ENCODE data around the gene RCL1. TPM values are rescaled to one million over a fixed set of nuclear protein-coding genes. Genes with fewer than 3 reads are reported as not detected.
A peak's percentile ranks its signal among the peaks of the same experiment; 100 is the strongest.
"Not testable (repeated sequence)": the region's sequence is repeated elsewhere in the genome, so short reads cannot be mapped to it uniquely, and the experiment has no call there.

Gene RCL1
- total RNA-seq, 1 experiment from 2014 or later: 52.2 TPM

- ATAC-seq (no peak), DNase-seq (no peak)
- intact Hi-C loops (cut with micrococcal nuclease): no loop called here
- no peaks in the 10 kb centered on the region for H3K9me3 ChIP-seq (ENCODE audit: low read length)
- H3K27me3 ChIP-seq (ENCODE audit: low read length): no peaks in the 10 kb centered on the region
- H3K9ac ChIP-seq (ENCODE audit: low read length): peak overlapping the region; percentile 97
- peaks cover 9% of the 10 kb centered on the region; the same call in 1 of the 2 replicates for H3K4me1 ChIP-seq (ENCODE audit: insufficient read depth, low read length)
- peak overlapping the region; percentile 91 for H3K4me2 ChIP-seq (ENCODE audit: low read length)
- H3F3A ChIP-seq (ENCODE audit: low read length, unreplicated experiment): no peaks in the 10 kb centered on the region
- POLR2A ChIA-PET (ENCODE audit: unreplicated experiment): interaction anchor here (0.6 to 0.7 kb wide), 2 partner anchors 8 to 99 kb away, joined by 8 to 13 read pairs; no protein-coding TSS in a partner anchor
- TF ChIP-seq EZH2phosphoT487 (IDR thresholded peaks at IDR 0.05; ENCODE audit: borderline replicate concordance, low read length) (no peak), CTCF (conservative IDR thresholded peaks at IDR 0.05; ENCODE audit: low read depth, low read length) (no peak), EZH2 (IDR thresholded peaks at IDR 0.05; ENCODE audit: low read length, unreplicated experiment) (no peak)
- H3K27ac ChIP-seq (ENCODE audit: low read length): peak overlapping the region; percentile 69; the same call in 1 of the 2 replicates
- CTCF ChIA-PET: interaction anchor here (0.6 kb wide), 1 partner anchor 54 kb away, joined by 3 read pairs; no protein-coding TSS in a partner anchor
- peak overlapping the region; percentile 81 for H3K4me3 ChIP-seq (ENCODE audit: low read length)
- peaks cover 42% of the 10 kb centered on the region for H4K20me1 ChIP-seq (ENCODE audit: low read length)
- H3K36me3 ChIP-seq (ENCODE audit: low read depth, low read length): no peaks in the 10 kb centered on the region
- no peaks in the 10 kb centered on the region for H3K9me2 ChIP-seq (replicated peaks; ENCODE audit: low read length)
- peaks cover 60% of the 10 kb centered on the region for H3K79me2 ChIP-seq (ENCODE audit: low read length)
- TSS peak; percentile 33 for BruUV-seq (replicated peaks)
- peak overlapping the region; percentile 86; the same call in 1 of the 2 replicates for H2AFZ ChIP-seq (ENCODE audit: low read length)
These were observed 983 bp downstream of the RCL1 start for GRCh38 chr9:4793459-4794395.

- no peak for TF ChIP-seq CTCF (conservative IDR thresholded peaks at IDR 0.05; ENCODE audit: low read depth, low read length)
- TF ChIP-seq EZH2 (IDR thresholded peaks at IDR 0.05; ENCODE audit: low read length, unreplicated experiment): no peak
- no peak for TF ChIP-seq EZH2phosphoT487 (IDR thresholded peaks at IDR 0.05; ENCODE audit: borderline replicate concordance, low read length)
- ChIA-PET CTCF (no interaction called here), POLR2A (ENCODE audit: unreplicated experiment) (interaction anchor here (0.7 kb wide), 1 partner anchor 9 kb away, joined by 13 read pairs; no protein-coding TSS in a partner anchor)
These were observed 1.9 kb downstream of the RCL1 start for GRCh38 chr9:4794691-4795090.

GRCh38 chr9:4795108-4795507 is 2.4 kb downstream of the RCL1 start:
- POLR2A ChIA-PET (ENCODE audit: unreplicated experiment); H2AFZ ChIP-seq (ENCODE audit: low read length); H3K9ac ChIP-seq (ENCODE audit: low read length); H3K36me3 ChIP-seq (ENCODE audit: low read depth, low read length); H3K9me3 ChIP-seq (ENCODE audit: low read length); CTCF ChIA-PET; ATAC-seq; BruUV-seq (replicated peaks); H3K27me3 ChIP-seq (ENCODE audit: low read length); H3K9me2 ChIP-seq (replicated peaks; ENCODE audit: low read length); H3K4me1 ChIP-seq (ENCODE audit: insufficient read depth, low read length); H3K27ac ChIP-seq (ENCODE audit: low read length); H3F3A ChIP-seq (ENCODE audit: low read length, unreplicated experiment); DNase-seq: not testable (repeated sequence)
- Histone ChIP-seq H3K79me2 (ENCODE audit: low read length) (peaks cover 74% of the 10 kb centered on the region), H4K20me1 (ENCODE audit: low read length) (peaks cover 42% of the 10 kb centered on the region), H3K4me3 (ENCODE audit: low read length) (peak overlapping the region; percentile 81), H3K4me2 (ENCODE audit: low read length) (peak overlapping the region; percentile 91)
- intact Hi-C loops (cut with micrococcal nuclease): loop anchor here (5.0 kb wide), 2 partner anchors 33 to 37 kb away; no protein-coding TSS in a partner anchor

More at GRCh38 chr9:4794691-4795090, 1.9 kb downstream of the RCL1 start:
- no peaks in the 10 kb centered on the region for H3K36me3 ChIP-seq (ENCODE audit: low read depth, low read length)
- no peak for DNase-seq
- intact Hi-C loops (cut with micrococcal nuclease): loop anchor here (5.0 kb wide), 2 partner anchors 32 to 38 kb away; no protein-coding TSS in a partner anchor
- H3K9me2 ChIP-seq (replicated peaks; ENCODE audit: low read length): no peaks in the 10 kb centered on the region
- H3K9me3 ChIP-seq (ENCODE audit: low read length): no peaks in the 10 kb centered on the region
- H3K4me1 ChIP-seq (ENCODE audit: insufficient read depth, low read length): peaks cover 9% of the 10 kb centered on the region; the same call in 1 of the 2 replicates
- peak overlapping the region; percentile 81 for H3K4me3 ChIP-seq (ENCODE audit: low read length)
- no peak overlapping the region; the same call in 1 of the 2 replicates for H3K9ac ChIP-seq (ENCODE audit: low read length)
- no peak for ATAC-seq
- peak overlapping the region; percentile 91 for H3K4me2 ChIP-seq (ENCODE audit: low read length)
- peaks cover 42% of the 10 kb centered on the region for H4K20me1 ChIP-seq (ENCODE audit: low read length)
- H3K27ac ChIP-seq (ENCODE audit: low read length): no peak overlapping the region
- H2AFZ ChIP-seq (ENCODE audit: low read length): no peak overlapping the region
- H3F3A ChIP-seq (ENCODE audit: low read length, unreplicated experiment): no peaks in the 10 kb centered on the region
- no peaks in the 10 kb centered on the region for H3K27me3 ChIP-seq (ENCODE audit: low read length)
- H3K79me2 ChIP-seq (ENCODE audit: low read length): peaks cover 70% of the 10 kb centered on the region
- BruUV-seq (replicated peaks): no TSS peak

Data from PC-3 (cell line).